HG03097 (cell line): ENCODE data around the gene LYRM2.
"Not testable (repeated sequence)": the region's sequence is repeated elsewhere in the genome, so short reads cannot be mapped to it uniquely, and the experiment has no call there.

ENCODE experiments used
- ATAC-seq: cut with Tn5 transposase; IDR thresholded peaks from one replicate; pipeline ENCODE4 v1.9.1; 2021; ENCODE audit not compliant: unreplicated experiment, low FRiP score

Gene LYRM2

DNA sequence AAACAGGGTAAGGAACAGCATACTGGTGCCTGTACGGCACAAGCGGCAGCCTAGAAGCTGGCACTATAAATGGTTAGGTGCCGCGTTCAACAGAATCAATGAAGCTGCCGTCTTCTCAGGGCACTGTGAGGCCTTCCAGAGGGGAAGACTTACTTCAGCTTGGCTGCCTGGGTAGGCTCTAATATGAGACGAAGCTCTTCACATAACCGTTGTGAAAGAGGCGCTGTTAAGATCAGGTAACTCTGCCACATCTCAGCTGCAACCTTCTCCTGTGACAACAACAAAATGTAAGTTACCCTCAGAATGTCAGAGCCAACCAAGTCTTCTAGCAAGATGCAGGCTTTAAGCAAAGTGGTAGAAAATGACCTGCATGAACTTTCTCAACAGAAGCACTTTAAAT is 12.0 kb upstream of the LYRM2 start:
- ATAC-seq: no peak

GRCh38 chr6:89649682-89650081 is 11.1 kb upstream of the LYRM2 start:
- ATAC-seq: no peak

GRCh38 chr6:89644864-89645263 is 6.3 kb upstream of the LYRM2 start:
- ATAC-seq: no peak

DNA sequence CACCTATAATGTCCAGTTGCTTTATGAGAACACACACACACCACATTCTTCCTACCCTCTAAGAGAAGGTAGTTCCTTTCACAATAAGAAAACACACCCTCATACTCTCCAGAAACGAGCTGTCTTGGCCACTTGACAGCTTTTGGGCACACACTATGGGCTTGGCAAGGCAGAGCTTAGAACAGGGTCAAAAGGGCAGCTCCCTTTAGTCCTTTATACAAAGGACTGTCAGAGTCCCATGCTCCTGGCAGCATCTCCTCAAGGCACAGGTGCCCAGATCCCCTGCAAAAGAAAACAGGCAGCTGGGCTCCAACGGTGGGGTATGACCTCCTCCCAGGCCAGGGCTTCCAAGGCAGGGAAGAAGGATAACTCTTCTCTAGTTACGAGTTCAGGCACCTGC is 4.9 kb upstream of the LYRM2 start:
- ATAC-seq: no peak

DNA sequence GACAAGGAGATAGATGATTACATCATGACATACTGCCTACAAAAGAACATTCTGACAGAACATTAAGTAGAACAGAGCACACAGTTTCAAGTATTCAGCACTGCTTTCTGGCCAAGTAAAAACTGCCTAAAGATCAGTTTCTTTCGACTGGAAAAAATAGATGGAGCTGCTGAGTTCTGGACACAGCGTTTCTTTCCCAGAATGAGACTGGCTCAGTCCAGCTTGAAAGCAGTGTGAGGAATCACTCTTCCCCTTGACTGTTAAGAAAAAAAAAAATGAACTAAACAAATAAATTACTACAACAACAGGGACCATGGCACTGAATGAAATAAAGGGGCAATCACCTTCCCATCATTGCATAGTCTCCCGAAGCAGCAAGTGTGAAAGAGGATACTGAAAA is 4.4 kb upstream of the LYRM2 start:
- ATAC-seq: no peak

DNA sequence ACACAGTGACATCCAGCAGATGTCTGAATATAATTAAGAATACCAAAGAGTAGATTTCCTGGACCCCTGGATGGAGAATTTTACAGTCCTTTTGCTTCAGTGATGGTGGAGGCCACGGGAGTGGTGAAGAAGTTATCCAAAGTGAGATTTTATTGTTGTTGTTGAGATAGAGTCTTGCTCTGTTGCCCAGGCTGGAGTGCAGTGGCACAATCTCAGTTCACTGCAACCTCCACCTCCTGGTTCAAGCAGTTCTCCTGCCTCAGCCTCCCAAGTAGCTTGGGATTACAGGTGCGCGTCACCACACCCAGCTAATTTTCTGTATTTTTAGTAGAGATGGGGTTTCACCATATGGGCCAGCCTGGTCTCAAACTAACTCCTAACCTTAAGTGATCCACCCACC is 3.0 kb upstream of the LYRM2 start:
- not testable (repeated sequence) for ATAC-seq

DNA sequence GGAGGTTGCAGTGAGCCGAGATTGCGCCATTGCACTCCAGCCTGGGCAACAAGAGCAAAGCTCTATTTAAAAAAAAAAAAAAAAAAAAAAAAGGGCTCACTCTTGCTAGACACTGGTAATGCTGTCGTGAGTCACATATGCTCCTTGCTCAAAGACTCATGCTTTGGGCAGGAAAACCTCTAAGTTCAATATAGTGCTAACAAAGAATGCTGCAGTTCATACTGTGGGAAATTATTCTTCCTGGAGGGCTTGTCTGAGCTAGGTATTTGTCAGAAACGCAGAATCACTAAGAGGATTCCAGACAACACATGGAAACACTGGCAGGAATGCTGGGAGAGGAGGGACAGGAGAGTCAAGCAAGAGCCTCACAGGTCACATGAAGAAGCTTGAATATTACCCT is 2.3 kb upstream of the LYRM2 start:
- no peak for ATAC-seq

DNA sequence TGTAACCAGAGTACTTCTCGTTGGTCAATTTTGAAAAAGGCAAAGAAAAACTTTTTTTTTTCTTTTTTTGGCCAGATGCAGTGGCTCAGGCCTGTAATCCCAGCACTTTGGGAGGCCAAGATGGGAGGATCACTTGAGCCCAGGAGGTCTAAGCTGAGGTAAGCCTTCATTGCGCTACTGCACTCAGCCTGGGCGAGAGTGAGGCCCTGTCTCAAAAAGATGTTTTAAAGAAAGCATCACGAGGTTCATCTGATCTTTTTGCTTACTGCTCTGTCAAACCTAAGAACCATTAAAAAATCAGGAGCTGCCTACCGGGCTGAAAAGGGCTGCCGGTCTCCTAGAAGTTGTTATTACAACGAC is 607 bp downstream of the LYRM2 start:
- ATAC-seq: no peak

DNA sequence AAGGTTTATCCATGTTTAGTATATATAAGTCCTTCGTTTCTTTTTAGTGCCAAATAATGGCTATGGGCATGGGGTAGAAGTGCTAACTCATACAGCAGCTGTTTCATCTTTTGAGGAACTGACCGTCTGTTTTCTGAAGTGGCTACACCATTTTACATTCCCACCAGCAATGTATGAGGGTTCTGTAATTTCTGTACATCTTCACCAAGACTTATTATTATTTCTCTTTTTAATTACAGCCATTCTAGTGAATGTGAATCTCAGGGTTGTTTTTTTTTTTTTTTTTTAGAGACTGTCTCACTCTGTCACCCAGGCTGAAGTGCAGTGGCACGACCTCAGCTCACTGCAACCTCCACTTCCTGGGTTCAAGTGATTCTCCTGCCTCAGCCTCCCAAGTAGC is 2.1 kb downstream of the LYRM2 start:
- not testable (repeated sequence) for ATAC-seq

- no peak for ATAC-seq
Observed at GRCh38 chr6:89630488-89630887, 8.1 kb downstream of the LYRM2 start.

GRCh38 chr6:89623749-89624148 is 14.8 kb downstream of the LYRM2 start:
- no peak for ATAC-seq

GRCh38 chr6:89619567-89619966 is 19.0 kb downstream of the LYRM2 start:
- ATAC-seq: no peak

- ATAC-seq: no peak
Observed at GRCh38 chr6:89618026-89618425, 20.5 kb downstream of the LYRM2 start.

- ATAC-seq: no peak
Observed at GRCh38 chr6:89616531-89616930, 22.0 kb downstream of the LYRM2 start.

- no peak for ATAC-seq
Observed at GRCh38 chr6:89615882-89616281, 22.7 kb downstream of the LYRM2 start.

GRCh38 chr6:89613790-89614189 is 24.8 kb downstream of the LYRM2 start:
- ATAC-seq: no peak

- ATAC-seq: no peak
Observed at GRCh38 chr6:89612121-89612520, 26.4 kb downstream of the LYRM2 start.

GRCh38 chr6:89611666-89612065 is 26.9 kb downstream of the LYRM2 start:
- no peak for ATAC-seq

GRCh38 chr6:89610149-89610642 is 28.4 kb downstream of the LYRM2 start:
- ATAC-seq: no peak

- ATAC-seq: no peak
Observed at GRCh38 chr6:89605861-89606260, 32.7 kb downstream of the LYRM2 start.

DNA sequence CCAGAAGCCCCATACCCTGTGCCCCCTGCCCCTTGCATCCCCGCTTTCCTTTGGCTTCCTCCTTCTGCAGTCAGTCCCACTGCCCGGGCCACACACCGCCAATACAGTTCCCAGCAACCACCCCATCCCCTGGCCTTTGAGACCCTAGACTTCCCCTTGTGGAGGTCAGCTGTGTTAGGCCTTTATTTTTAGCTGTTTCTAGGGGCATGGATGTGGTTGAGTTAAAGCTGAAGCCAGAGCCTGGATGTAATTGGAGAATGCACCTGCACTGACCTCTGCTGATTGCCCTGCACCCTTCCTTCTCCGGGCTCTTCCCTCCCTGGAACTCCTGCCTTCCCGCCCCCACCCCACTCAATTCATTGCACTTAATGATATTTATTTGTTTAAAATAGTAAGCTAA is 33.9 kb downstream of the LYRM2 start:
- no peak for ATAC-seq

DNA sequence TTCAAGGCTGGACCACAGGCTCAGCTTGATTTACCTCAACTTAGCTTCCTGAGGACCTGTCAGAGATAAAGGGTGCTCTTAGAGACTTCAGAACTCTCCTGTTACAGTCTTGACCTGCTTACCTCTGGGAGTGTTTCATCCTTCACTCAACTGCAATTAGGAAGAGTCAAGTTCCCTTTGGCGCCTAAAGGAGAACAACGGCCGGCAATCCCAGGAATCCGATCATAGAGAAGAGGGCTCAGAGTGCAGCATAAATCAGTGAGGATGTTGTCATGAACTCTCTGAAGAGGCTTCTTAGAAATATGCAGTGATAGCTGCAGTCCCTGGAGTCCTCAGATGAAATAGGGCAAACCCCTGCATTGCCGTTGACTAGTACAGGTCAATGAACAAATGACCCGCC is 36.4 kb downstream of the LYRM2 start:
- ATAC-seq: no peak

- ATAC-seq: no peak
Observed at GRCh38 chr6:89599727-89600126, 38.8 kb downstream of the LYRM2 start.

- no peak for ATAC-seq
Observed at GRCh38 chr6:89597988-89598387, 40.6 kb downstream of the LYRM2 start.
